Measurements from ENCODE around the gene TMEM101.
"Not testable (repeated sequence)": the region's sequence is repeated elsewhere in the genome, so short reads cannot be mapped to it uniquely, and the experiment has no call there.

The TMEM101 gene

DNA sequence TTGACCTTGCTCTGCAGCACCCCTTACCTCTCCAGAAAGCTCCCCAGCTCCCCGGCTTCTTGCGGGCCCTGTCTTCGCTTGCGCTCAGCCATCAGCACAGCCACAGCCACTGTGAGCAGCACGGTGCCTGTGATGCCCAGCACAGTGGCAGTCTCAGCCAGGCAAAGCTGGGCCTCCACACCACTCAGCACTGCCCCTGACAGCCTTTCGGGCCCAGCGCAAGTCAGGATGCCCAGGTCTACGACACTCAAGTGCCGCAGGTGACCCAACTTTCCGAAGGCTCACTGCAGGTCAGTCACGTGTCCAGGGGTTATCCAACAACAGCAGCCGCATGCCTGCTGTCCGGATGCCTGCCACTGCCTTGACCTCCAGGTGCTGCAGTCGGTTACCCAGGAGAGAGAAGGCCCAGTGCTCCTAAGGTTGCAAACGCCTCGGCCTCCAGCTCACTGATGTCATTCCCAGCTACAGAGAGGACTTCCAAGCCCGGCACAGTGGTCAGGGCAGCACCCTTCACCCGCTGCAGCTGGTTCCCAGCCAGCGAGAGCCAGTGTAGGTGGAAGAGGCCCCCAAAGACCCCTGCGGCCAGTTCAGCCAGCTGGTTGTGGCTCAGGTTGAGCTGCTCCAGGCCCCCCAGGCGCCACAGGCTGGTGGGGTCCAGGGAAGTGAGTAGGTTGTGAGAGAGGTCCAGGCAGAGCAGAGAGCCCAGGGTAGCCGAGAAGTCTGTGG is 8.9 kb upstream of the TMEM101 start:
- no peak for DNase-seq

DNA sequence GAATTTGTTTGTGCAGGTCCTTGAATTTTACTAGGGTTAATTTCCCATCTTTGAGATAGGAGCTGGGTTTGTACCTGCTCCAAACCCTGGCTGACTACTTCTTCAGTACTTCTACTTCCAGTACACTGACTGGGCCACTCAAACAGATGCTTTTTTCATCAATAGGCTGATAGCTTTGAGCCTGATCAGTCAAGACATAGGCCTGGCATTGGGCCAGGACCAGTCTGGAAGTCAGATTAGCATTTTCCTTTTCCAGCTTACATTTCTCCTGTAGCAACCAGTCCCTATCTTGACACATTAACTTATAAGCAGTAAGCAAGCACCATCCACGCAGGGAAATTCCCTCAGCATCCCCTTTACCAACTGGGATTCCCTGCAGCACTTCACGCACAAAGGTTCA is 7.5 kb upstream of the TMEM101 start:
- DNase-seq: no peak

DNA sequence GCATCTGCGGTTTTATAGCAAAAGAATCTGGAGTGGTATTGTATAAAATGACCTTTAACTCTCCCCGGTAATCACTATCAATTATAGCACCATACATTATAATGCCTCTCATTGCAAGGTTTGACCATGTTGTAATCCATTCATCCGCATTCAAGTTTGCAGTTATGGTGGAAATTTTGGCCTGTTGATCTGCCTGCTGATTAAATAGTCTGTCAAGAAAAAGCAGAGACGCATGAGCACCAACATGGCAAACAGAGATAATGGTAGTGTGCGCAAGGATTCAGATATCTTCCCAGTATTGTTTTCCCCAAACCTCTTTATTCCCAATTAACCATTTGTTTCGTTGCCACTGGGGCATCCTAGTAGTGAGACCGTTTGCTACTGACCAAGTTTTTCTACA is 6.5 kb upstream of the TMEM101 start:
- not testable (repeated sequence) for DNase-seq

DNA sequence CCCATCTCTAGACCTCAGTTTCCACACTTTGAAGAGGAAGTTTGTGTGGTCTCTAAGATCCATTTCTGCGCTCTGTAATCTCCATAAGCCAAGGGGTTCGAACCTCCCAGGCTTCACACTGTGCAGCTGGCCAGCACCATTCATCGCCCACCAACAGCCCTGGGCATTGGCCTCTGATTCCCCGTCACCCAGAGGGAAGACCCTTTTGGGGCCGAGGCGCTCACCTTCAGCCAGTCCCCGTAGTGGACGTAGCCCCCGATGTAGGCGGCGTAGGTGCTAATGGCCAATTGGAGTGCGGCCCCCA is 678 bp downstream of the TMEM101 start:
- DNase-seq: no peak

DNA sequence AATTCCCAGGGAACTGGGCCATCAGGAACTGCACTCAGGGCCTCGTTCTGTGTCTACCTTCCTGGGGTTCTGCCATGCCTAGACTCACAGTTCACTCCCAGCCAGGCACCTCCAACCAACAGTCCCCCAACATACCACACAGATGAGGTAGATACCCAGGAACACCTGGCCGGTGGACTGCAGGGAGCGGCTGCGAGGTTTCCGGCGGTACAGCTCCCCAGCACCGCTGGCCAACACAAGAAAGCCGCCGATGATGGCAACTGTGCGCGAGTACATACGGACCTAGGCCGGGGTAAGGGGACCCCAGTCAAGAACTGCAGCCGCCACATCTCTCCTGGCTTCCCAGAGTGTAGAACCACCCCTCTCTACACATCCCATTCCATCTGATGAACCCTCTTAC is 1.9 kb downstream of the TMEM101 start:
- DNase-seq: no peak

DNA sequence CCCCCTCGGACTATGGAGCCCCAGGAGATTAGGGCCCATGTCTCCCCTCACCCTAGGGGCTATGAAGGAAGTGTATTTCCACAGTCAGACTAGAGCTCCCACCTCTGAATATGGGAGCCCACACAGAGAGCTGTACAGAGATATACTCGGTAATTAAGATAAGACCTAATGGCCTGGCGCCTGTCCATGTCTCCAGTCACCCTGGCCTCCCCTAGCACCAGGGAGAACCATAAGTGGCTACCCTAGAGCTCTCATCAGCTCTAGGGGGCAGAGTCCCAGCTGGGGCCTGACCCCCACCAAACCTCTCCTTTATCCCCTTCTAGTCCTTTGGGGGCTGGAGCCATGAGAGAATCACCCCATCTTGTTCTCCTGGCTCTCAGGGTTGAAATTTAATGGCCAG is 2.4 kb downstream of the TMEM101 start:
- no peak for DNase-seq

DNA sequence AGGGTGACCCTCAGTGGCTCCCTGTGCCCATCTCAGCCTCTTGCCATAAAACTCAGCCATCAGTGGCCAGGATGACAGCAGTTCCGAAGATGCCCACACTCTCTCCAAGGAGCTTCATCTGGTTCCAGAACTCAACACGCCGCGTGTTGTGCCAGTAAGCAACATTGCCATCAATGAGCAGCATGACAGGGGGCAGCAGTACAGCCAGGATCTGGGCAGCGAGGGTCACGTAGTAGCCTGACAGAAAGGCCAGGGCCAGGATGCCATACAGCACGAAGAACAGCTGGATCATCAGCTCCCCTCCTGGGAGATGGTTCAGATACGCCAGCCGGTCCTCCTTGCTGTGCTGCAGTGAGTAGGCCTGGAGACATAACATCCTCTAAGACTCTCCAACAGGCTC is 2.9 kb downstream of the TMEM101 start:
- DNase-seq: no peak

DNA sequence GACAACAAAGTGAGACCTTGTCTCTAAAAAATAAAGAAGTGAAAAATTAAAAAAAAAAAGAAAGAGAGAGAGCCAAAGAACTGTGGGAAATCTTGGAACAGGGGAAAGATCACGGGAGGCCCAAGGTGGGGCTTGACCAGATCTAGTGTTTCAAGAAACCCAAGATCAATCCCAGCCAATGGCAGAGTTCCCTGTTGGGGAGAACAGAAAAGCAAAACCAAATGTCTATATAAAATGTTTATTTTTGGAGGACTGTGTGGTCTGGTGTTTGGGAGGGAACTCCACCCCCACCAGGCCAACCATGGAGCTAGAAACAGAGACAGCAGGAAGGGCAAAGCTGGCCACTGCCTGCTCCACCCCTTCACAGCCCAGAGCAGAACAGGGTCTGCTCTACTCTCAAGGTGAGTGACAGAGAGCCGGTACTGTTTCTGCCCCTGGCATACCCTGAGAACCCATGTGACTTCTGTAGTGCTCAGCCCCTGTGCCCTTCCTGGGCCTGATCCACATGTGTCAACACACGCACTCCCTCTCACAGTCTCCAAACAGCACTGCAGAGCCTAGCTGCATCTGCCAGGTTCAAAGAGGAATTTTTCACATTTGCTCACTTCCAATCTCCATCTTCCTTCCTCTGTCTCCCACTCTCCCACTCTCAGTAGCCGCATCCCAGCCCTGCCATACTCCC is 3.7 kb downstream of the TMEM101 start:
- no peak for DNase-seq

DNA sequence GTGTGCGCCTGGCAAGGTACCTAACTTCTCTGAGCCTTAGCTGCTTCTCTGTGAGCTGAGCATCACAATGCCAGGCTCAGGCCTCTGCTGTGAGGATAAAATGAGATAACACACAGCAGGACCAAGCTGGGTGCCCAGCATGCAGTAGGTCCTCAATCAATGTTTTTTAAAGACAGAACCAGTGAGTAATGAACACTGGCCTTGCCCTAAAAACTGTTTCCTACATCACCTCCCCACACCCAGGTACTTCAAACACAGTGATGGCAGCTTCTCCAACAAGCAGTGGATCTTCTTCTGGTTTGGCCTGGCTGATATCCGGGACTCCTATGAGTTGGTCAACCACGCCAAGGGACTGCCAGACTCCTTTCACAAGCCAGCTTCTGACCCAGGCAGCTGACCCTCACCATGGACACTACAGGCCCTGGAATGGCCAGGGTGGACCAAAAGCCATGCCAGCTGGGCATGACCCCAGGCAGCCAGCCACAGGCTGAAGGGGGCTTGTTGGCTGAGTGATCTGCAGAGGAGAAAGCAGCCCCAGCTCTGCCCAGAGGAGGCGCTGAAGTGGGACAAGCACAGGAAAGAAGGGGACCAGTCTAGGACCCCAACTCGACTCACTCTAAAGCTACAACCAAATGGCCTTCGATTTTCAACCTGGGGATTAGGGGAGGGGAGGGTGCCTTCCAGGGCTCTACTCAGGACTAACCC is 6.4 kb downstream of the TMEM101 start:
- no peak for DNase-seq

DNA sequence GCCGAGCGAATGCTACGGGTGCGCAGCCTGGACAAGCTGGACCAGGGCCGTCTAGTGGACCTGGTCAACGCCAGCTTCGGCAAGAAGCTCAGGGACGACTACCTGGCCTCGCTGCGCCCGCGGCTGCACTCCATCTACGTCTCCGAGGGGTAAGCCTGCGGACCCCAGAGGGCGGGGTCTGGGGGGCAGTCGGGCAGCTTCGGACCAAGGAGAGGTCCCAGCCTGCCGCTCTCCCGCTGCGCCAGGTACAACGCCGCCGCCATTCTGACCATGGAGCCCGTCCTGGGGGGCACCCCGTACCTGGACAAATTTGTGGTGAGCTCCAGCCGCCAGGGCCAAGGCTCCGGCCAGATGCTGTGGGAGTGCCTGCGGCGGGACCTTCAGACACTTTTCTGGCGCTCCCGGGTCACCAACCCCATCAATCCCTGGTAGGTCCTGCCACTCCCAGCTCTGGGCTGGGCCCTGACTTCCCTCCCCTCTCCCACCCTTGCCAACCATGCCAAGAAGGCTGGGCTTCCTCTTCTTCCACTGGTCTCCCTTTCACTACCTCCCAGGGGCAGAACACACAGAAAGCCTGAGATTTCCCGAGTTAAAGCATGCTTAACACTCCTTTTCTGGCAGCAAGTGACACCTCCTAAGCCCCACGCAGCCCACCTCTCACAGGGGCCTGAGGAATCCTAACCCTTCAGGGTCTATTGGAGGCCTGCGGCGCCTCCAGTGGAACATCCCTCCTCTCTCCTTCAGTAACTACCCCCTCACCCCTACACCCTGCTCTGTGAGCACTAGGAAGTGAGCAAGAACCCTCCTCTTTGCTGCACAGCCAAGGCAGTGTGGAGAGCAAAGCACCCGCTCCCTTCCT is 7.2 kb downstream of the TMEM101 start:
- peak; percentile 41 for DNase-seq

DNA sequence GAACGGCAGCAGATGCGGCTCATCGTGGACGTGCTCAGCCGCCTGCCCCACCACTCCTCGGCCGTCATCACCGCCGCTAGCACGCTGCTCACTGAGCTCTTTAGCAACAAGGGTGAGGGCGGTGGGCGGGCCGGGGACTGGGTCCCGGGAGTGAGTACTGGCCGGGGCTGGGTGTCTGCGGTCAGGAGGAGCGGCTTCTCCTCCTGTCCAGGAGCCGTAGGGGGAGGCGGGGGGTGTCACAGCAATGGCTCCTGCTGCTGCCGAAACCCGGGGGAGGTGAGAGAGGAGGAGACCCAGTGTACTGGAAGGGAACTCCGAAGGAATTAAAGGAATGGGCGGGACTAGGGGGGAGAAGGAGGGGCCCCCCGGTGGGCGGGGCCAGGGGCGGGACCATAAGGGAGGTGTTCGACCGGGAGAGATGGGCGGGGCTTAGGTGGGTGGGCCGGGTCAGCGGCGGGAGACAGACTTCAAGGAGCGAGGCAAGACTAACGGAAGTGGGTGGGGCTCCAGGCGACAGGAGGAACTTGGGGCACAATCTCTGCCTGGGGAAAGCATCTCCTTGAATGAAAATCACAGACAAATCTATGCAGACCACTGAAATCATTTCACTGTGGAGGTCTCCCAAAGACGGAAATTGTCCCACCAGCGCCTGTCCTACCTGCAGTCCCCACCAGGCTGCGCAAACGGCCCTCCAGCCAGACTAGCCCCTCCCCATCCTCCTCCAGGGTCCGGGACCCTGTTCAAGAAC is 8.0 kb downstream of the TMEM101 start:
- DNase-seq: peak; percentile 98

DNA sequence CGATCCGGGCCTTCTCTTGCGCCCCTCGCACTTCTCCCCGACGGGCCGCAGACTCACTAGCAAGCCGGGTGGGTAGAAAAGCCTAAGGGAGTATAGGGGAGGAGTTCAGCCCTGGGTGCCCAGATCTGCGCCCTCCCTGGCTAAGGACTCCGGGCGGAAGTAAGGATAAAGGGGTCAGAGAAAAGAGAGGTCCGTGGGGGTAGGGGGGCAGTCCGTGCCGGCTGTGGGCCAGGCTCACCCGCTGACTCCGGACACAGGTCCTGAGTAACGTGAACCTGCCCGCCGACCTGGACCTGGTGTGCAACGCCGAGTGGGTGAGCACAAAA is 8.5 kb downstream of the TMEM101 start:
- peak; percentile 62 for DNase-seq

DNA sequence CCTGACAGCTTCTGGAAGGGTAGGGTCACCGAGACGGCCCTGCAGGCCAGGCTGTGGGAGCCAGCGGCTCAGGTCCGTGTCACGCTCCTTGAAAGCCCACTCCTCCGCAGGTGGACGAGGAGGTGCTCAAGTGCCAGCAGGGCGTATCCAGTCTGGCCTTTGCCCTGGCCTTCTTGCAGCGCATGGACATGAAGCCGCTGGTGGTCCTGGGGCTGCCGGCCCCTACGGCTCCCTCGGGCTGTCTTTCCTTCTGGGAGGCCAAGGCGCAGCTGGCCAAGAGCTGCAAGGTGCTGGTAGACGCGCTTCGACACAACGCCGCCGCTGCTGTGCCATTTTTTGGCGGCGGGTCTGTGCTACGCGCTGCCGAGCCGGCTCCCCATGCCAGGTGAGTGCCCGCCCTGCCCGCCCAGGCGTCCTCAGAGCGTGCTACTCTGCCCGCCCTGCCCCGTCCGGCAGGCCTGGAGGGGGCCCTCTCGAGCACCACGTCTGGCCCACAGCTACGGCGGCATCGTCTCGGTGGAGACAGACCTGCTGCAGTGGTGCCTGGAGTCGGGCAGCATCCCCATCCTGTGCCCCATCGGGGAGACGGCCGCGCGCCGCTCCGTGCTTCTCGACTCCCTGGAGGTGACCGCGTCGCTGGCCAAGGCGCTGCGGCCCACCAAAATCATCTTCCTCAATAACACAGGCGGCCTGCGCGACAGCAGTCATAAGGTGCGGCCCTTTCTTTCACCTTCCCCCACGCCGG is 9.1 kb downstream of the TMEM101 start:
- DNase-seq: peak; percentile 72

DNA sequence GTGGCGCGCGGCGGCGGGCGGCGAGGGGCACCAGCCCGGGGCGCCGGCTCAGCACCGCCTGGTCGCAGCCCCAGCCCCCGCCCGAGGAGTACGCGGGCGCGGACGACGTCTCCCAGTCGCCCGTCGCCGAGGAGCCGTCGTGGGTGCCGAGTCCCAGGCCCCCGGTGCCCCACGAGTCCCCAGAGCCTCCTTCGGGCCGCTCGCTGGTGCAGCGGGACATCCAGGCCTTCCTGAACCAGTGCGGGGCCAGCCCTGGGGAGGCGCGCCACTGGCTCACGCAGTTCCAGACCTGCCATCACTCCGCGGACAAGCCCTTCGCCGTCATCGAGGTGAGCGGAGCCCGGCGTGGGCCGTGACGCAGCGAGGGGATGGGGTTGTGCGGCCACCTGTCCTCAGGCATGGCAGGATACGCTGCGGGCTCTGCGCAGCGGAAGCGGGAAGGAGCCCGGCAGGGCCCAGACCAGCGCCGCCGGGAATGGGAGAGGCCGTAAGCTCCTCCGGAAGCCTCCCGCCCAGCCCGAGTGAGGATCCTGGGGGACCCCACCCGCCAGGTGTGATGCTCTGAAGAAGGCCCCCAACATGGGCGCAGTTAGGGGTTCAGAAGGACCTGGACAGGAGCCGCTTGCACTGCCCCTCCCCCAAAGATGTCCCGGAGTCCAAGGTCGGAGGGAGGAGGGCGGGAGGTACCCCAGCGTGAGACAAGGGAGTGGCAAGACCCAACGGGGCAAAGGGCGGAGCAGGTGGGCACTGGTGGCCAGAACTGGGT is 9.8 kb downstream of the TMEM101 start:
- peak; percentile 68 for DNase-seq

DNA sequence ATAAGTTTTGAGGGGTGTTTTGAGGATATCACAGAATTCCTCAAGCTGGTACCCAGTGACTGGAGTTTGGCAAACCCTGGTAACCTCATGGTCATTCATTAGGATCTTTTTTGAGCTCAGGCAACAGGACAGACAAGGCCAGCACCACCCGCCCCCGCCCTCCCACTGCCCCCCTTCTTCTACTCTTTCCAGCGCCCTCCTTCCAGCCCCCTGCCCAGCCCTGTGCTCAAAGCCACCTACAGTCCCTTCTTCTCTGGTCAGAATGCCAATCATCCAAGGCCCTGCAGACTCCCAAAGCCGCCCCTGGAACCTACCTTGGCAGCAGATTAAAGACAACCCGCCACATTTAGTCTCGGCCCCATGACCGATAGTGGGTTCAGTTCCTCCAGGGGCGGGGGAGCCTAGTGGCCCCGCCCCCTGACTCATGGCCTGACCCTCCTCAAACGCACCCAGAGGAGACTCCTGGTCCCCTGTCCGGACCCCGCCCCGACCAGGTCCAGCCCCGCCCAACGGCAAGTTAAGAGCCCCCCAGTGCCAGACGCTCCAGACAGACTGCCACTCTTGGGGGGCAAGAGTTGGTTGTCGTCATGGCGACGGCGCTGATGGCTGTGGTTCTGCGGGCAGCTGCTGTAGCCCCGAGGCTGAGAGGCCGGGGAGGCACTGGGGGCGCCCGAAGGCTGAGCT is 10.5 kb downstream of the TMEM101 start, which contains the start of gene NAGS:
TSS of gene NAGS (plus strand) at position 546 of the 684 bp plus-strand sequence. CDS start at position 588, 42 bp downstream.
- peak; percentile 31 for DNase-seq

DNA sequence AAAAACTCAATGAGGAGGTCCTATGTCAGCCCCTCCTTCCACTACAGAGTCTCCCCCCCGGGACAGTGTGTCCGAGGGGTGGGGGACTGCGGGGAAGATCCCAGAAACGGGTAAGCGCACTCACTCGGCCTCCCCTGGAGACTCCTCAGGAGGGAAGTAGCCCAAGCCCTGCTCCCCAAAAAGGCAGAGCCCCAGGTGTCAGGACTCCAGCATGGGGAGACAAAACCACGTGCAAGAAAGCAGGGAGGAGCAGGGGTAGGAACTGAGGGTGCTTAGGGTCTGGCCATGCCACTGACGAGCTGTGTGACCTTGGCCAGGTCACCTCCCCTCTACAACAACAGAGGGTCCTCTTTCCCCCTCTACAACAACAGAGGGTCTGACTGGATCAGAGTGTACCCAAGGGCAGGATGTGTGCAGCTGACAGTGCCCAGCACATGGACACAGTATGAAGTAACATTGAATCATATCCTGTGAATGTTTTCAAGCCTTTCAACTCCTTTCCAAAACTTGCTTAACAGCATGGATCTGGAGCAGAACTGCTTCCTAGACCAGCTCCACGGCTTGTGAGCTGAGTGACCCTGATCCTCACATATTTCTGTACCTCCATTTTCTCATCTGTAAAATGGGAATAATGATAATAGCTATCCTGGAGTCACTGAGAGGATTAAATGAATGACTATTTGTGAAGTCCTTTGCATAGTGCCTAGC is 12.5 kb downstream of the TMEM101 start:
- DNase-seq: no peak

DNA sequence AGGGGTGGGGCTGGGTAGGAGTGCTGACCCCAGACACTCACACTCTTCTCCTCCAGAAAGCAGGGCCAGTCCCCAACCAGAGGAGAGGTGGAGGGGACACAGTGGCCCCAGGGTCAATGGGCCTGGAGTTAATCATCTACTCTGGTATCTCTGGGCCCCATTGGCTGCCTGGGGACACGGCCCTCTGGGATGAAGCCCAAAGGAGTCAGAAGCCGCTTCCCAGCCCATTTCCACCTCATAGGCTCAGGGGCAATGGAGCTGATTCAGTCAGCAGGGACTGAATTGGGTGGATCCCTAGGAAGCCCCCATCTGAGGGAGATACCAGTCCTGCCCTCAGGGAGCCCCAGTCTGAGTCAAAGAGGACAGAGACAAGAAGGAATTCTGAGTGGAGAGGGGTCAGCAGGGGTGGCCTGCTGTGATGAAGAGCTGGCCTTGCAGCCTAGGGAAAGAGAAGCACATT is 13.3 kb downstream of the TMEM101 start:
- no peak for DNase-seq

DNA sequence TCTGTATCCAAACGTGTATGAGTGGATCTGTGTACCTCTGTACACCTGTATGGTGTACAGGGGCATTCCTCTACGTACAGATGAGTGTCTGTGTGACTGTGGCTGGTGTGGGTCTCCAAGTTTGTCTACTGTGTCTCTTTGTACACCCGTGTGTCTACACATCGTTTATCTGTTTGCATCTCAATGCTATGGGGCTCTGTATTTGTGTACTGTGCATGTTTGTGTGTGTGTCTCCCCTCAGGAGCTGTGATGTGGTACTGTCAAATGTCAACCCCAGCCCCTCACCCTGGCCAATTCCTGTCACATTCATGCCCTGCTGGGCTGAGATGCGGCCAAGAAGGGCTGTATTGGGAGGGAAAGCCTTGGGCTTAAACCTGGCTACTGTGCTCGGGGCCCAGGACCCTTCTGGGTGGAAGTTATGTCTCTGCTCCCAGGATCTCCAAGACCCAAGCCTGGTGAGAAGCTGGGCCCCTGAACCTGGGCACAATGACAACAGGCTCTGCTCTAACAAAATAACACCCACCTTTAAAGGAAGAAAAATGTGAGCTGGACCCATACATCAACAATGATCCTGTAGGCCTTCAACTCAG is 13.8 kb downstream of the TMEM101 start:
- DNase-seq: no peak
